ENCODE results near the gene CACNA1C.

CACNA1C gene

DNA sequence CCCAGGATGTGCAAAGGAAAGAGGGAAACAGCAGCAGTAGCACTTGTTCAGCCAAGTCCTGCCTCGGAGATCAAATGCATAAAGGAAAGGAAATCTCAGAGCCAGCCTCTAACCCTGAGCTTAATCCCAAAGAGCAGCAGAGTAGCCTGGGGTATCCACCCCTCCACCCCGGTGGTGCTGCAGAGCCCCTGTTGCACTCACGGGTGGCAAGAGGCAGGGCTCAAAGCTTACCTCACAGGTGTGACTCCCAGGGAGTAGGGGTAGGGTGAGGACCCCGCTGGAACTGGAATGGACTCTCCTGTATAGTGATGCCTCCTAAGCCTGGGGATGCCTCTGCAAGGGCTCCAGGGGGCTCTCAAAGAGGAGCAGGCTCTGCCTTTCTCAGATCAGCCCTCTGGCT, 211.1 kb downstream of the CACNA1C start:
- no peak for DNase-seq

DNA sequence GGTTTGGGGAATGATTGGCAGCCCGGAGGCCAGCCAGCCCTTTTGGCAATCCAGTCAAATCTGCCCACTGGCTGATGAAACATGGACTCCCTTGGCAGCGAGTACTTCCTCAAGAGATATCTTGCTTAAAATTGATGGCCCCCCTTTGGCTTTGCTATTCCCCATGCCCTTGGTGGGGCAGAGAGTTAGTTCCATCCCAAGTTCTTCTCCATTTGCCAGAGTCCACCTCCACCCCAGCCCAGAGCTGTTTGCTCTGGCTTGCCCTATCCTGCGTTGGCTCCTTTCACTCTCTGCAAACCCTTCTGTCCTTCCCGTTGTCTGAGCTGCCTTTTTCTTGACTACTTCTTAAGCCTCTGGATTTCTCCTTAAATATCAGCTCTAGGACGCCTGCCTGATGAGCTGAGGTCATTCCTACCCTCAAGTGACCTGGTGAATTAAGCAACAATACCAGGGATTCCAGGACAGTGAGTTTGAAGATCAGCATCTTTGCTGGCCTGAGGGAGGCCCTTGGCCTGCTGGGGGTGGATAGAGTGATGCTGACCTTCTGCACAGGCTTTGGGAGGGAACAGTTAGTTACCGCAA, 212.0 kb downstream of the CACNA1C start:
- DNase-seq, result no peak

- DNase-seq, result no peak
These were observed 212.8 kb downstream of the CACNA1C start for GRCh38 chr12:2265461-2266167.

GRCh38 chr12:2266666-2267620, 214.2 kb downstream of the CACNA1C start:
- no peak for DNase-seq

DNA sequence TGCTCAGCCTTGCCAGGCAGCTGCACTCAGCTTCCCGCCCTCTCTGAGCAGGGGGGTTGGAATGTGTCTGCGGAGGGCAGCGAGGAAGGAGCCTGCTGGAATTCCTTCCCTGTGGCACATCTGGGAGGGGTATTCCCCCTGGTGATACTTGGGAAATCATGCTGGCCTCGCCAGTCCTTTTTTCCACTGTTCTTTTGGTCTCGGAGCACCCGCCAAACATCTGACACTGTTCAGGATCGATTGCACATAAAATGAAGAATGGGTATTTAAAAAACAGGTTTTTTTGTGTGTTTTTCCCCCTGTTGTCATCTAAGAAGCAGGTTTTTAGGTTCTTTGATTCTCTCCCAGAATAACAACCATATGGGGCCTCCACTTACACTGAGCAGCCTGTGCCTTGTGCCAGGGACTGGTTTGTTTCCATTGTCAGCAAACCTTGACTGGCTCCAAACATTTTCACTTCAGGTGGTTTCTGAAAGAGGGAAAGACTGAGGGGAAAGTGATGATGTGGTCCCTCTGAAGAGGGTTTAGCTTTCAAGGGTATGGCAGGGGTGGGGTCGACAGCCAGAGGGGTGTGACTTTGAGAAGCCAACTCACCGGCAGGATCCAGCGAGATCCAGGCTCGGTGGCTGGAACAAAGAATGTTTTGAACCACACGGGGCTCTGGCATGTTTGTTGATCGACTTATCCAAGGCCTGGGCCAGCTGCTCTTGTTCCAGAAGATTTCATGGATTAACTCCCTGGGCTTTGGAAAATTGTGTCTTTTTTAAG, 215.1 kb downstream of the CACNA1C start:
- DNase-seq, result no peak

DNA sequence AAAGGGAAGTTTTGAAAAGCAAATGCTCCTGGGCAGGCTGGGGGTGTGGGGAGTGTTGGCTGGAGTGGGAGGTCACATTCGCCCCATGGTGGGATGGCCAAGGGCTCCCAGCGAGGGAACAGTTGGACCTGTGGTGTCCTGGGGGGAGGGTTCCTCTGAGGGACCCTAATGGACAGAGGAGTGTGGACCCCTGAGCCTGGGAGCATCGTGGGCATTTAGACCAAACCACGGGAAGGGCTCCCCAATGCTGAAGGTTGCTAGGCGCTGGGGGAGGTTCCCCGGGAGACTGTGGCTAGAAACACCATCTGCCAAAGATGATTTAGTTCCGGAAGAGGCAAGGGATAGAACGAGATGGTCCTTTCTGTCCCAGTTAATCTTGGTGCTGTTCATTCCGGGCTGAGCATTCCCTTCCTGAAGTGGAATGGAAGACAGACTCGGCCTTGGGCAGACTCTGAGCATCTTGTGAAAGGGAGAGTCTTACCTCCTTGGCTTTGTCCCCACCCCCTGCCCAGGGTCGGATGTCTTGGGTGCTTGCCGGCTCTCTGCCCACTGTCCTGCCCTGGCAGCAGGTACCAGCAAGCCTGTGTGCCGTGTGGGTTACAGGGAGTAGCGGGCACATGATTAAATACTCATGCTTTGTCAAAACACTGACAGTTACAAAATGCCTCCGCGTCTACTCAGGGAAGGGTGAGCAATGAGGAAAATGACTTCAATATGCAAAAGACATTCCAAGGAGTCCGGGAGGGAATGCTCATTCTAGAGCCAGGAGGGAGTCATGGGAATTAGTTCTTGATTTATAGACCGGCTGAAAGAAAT, 215.9 kb downstream of the CACNA1C start:
- DNase-seq, result no peak

DNA sequence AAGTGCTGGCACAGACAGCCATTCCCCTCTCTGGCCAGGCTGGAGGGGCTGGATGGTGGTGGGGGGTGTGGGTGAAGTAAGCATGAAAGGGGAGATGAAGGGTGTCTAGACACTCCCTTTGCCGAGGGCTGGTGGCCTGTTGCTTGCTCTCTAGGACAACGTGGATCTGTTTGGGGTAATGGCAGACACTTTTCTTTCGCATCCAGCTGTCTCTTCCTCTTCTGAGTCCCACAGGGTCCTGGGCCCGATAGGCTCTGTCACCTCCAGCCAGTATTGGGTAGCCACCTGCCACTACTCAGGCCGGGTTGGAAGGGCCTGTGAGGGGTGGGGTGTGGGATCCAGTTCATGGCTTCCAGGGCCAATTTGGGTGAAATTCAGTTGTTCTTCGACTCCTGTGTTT, 218.1 kb downstream of the CACNA1C start:
- no peak for DNase-seq

- DNase-seq, result no peak
These were observed 219.2 kb downstream of the CACNA1C start for GRCh38 chr12:2271961-2272360.

DNA sequence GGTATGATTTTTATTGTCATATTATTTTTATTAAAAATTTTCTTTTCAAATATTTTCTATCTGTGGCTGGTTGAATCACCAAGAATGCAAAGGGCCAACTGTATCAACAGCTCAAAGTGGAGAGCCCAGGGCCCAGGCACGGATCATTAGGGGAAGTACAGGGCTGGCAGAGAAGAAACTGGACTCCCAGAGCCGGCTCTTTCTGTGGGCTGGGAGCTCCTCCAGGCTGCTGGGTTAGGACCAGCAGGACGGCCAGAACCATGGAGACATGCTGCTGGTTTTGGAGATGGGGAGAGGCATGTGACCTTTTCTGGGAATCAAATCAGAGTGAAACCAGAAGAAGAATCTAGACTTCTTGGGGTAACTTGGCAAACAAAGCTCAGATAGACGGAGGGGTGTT, 220.5 kb downstream of the CACNA1C start:
- no peak for DNase-seq

GRCh38 chr12:2273751-2274150, 221.0 kb downstream of the CACNA1C start:
- no peak for DNase-seq

DNA sequence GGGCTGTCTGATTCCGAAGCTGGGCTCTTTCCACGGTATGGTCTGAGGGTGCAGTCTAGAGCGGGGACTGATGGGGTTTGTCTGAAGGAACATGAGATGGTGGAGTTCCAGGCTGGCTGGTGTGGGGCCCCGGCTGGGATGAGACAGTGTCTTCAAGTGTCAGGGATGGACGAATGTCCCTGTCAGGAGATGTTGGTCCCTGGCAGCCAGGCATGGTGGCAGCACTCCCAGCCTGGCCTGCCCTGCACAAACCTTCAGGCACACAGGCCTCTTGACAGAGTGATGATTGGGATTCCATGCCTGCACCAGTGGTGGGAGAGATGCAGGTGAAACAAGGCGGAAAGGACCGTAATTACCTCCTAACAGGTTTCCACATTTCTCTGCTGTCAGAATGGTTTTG, 221.9 kb downstream of the CACNA1C start:
- no peak for DNase-seq

DNA sequence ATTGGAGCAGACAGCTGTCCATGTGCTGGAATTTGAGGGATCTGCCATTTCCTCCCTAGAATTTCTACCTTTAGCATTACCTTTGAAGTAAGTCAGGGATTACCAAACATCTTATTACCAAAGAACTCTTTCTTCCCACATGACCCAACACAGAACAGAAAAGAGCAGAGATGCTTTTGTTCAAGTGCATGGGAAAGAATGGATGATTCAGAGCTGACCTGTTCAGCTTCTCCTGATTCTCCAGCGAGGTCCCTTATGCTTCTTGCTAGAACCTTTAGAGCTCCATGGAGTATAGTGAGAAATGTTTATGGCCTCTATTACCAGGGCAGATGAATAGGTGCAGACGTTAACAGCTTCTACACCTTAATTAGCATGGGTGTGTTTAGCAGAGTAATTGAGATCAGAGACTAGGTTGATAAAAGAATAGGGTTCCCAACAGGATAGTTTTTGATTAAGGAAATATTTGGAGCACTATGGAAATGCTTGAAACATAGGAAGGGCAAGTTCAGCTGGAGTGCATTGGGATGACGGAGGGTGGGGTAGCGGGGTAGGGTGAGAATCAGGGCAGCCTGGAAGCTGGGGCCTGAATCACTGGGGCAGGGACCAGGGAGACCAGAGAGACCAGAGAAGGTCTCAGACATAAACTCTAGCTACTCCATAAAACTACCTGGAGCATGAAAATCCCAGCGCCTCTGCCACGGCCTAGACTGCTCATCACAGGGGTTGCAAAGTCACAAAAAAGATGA, 223.7 kb downstream of the CACNA1C start:
- no peak for DNase-seq

- DNase-seq, result no peak
These were observed 224.8 kb downstream of the CACNA1C start for GRCh38 chr12:2277492-2278155.

DNA sequence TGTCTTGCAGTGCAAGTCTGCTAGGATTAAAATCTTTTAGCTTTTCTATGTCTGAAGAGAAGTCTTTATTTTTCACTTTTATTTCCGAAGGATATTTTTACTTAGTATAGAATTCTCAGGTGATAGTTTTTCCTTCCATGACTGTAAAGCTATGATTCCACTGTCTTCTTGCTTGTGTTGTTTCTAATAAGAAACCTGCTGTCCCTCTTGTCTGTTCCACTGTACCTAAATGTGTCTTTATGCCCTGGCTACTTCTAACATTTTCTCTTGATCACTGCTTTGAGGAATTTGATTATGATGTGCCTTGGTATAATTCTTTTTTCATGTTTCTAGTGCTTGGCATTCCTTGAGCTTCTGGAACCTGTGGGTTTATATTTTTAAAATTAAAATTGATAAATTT, 228.7 kb downstream of the CACNA1C start:
- no peak for DNase-seq

DNA sequence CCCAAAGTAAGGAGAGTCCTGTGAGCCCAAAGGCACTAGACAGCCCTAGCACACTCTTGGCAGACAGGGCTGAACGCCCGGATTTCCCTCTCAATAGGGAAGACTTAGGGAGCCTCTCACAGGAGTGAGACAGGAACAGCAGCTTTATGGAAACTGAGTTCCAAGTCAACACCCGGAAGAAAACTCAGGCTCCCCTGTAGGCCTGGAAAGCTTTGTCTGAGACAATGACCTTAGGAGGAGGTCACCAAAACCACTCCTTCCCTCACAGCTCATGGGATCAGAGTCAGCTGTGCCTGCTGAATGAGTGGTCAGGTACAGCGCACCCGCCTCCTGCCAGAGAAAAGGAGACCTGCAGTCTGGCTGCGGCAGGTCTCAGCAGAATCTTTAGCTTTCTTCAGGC, 229.5 kb downstream of the CACNA1C start:
- DNase-seq, result no peak

GRCh38 chr12:2283480-2283879, 230.7 kb downstream of the CACNA1C start:
- no peak for DNase-seq

GRCh38 chr12:2283916-2284315, 231.1 kb downstream of the CACNA1C start:
- DNase-seq, result no peak

DNA sequence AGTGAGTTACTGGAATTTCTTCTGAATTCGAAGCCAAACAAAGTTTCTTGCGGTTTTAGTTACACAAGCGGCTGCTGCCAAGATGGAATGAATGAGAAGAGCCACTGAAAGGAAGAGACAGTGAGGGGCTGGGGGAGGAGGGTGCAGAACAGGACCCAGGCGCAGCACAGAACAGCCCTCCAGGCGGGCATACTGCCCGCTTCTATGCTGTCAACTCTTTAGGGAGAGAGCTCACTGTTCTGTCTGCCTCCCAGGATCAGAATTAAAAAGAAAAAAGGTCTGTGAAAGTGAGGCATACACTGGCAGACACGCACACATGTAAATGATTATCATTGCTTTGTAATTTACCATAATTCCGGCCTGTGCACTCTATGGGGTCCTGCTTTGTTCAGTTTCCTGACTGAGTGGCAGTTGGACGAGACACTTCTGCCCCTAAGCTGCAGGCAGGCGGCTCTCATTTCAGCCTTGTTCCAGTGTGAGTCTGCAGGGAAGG, 231.6 kb downstream of the CACNA1C start:
- no peak for DNase-seq

- DNase-seq, result no peak
These were observed 232.1 kb downstream of the CACNA1C start for GRCh38 chr12:2284857-2285256.

GRCh38 chr12:2285462-2285861, 232.7 kb downstream of the CACNA1C start:
- no peak for DNase-seq

- no peak for DNase-seq
These were observed 233.3 kb downstream of the CACNA1C start for GRCh38 chr12:2286047-2286446.
